Mucosa of gallbladder (tissue), 1 donor: ENCODE results near the gene KCNJ9. TPM values are rescaled to one million over a fixed set of nuclear protein-coding genes. Genes with fewer than 3 reads are reported as not detected.
"Not testable (repeated sequence)": the region's sequence is repeated elsewhere in the genome, so short reads cannot be mapped to it uniquely, and the experiment has no call there.

Experiments
- DNase-seq: peaks from one replicate; pipeline ENCODE4 v3.0.0-alpha.2; 2020; ENCODE audit warnings: low spot score
- total RNA-seq: library from RNA; stranded (reverse); gene quantifications from one replicate; pipeline ENCODE4 v1.2.1, GENCODE V29; 2021
- donor health status: DM: no; HTN: no; CAD: no.

Gene KCNJ9
- total RNA-seq, result not detected

- DNase-seq, result no peak
Measured at GRCh38 chr1:160081261-160081936, at the start of gene KCNJ9. KCNJ9 (plus strand) TSS chr1:160081538; CDS start chr1:160084031, 2,493 bp downstream.

GRCh38 chr1:160032165-160032820, 49.0 kb upstream of the KCNJ9 start:
- DNase-seq, result no peak

- DNase-seq, result no peak
Measured at GRCh38 chr1:160040476-160040875, 40.9 kb upstream of the KCNJ9 start.

- no peak for DNase-seq
Measured at GRCh38 chr1:160043543-160043942, 37.8 kb upstream of the KCNJ9 start.

DNA sequence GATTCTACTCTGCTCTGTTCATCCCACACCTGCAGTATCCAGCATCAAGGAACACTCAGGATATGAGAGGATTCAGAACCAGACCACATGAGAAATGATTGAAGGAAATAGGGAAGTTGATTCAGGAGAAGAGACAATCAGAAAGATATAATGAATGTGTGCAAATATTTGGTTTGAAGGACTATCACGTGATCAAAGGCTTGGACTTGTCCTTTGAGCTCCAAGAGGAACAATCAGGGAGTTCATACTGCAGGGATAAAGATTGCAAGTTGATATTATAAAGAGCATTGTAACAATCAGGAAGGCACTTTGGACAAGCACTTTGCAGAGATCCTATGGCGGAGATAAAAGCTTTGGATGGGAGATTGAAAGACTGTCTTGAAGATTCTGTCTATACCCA, 35.7 kb upstream of the KCNJ9 start:
- no peak for DNase-seq

GRCh38 chr1:160046494-160047110, 34.7 kb upstream of the KCNJ9 start:
- DNase-seq, result peak; percentile 45

- DNase-seq, result no peak
Measured at GRCh38 chr1:160047111-160047991, 34.0 kb upstream of the KCNJ9 start.

GRCh38 chr1:160048335-160048734, 33.0 kb upstream of the KCNJ9 start:
- no peak for DNase-seq

- no peak for DNase-seq
Measured at GRCh38 chr1:160049101-160049500, 32.2 kb upstream of the KCNJ9 start.

- not testable (repeated sequence) for DNase-seq
Measured at GRCh38 chr1:160050182-160050581, 31.2 kb upstream of the KCNJ9 start.

DNA sequence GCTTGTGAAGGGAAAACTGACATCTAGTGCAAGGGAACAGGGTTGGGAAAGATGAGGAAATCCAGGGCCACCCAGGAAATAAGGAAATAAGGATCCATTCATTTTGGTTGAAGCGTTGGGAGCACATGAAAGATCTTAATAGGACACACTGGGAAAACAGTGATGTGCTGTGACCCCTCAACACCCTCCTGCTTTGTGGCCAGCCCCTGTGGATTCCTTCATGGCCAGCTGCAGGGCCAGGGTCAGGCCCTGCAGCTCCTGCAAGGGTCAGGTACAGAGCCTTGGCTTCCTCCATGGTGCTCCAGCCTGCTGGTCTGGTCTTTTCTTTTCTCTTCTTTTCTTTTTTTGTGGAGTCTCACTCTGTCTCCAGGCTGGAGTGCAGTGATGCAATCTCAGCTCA, 30.7 kb upstream of the KCNJ9 start:
- no peak for DNase-seq

DNA sequence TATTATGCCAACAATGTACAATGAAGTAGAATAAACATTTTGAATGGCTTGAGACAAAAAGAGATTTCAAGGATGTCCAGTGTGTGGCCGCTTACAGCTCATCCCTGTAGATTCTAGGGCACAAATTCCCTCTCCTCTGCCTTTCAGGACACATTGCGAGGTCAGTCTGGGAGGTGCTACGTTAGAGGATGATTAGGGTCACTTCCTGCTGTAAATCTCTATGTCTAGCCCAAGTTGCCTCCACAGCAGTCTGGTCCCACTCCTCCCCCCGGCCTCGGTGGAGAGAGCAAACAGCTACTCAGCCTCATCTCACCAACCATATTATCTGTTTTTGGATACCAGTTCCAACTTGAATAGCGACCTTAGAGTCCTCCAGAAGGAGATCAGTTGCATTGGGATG, 28.4 kb upstream of the KCNJ9 start:
- no peak for DNase-seq

GRCh38 chr1:160053548-160054365, 27.6 kb upstream of the KCNJ9 start:
- DNase-seq, result no peak

DNA sequence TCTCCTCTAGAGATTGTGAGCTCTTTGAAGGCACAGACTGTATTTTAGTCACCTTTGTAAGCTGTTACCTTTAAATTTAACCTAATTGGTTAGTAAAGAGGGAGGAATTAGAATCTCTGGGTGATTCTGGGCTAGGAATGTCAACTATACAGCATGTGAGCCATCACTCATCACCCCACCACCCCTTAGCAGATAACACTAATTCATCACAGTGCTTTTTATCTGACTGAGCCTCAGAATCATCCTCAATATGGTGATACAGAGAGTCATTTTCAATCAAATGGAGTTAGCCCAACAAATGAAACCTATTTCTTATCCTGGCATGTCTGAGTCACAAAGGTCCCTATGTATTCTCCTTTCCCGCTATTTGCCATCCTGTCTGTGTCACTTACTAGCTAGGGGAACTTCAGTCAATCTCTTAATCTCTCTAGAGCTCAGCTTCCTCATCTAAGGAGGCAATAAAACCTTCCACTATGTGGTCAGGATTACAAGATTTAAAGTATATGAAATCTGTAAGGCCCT, 24.6 kb upstream of the KCNJ9 start:
- DNase-seq, result no peak

DNA sequence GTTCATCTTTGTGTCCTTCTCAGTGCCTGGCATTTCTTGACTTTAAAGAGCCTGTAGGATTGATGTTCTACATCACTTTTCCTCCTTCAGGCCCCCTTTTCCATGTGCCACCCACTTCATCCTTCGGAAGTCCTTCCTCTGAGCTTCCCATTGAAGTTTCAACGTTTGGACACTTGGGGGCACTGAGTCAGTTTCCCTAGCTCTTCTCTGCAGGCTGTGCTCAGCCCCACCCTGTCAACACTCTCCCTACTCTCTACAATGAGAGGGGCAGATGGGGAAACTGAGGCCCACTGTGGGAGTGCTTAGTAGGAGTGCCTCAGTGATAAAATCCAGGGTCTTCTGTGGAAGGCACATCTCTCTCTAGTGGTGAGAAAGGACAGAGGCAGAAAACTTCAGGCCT, 23.3 kb upstream of the KCNJ9 start:
- no peak for DNase-seq

DNA sequence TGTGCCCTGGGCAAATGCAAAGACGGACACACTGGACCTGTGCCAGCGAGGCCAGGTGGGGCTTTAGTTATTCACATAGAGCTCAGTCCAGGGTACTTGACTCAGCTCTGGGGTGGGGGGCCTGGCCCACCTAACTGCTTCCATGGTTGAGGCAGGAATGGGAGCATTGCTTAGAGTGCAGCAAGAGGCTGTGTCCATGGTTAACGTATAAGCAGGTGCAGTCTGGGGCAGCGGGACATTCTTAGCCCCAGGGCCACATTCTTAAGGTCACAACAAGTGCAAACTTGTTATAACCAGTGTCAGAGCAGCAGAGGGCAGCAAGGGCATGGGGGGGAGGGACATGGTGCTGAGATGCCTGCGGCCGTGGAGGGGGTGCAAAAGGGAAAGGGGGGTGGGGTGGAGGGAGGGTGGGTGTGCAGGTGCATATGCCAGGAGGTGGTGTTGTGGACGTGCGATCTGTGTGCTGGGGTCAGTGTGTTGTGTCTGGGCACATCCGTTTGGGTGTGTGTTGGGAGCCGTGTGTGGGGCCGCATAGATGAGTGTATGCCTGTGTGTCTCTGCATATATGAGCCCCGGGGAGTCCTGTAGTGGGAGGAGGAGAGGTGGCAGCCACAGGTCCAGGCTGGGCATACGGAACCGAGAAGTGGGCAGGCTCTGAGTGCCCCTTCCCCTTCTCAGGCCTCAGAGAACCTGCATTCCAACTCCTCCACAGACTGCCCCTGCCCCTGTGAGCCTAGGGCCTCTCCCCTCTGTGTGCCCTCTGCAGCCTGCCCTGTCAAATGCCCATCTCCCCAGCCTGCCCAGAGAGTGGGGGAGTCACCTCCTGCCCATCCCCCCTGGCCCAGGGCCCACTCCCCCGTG, 19.7 kb upstream of the KCNJ9 start:
- no peak for DNase-seq

GRCh38 chr1:160062230-160062532, 19.2 kb upstream of the KCNJ9 start:
- no peak for DNase-seq

DNA sequence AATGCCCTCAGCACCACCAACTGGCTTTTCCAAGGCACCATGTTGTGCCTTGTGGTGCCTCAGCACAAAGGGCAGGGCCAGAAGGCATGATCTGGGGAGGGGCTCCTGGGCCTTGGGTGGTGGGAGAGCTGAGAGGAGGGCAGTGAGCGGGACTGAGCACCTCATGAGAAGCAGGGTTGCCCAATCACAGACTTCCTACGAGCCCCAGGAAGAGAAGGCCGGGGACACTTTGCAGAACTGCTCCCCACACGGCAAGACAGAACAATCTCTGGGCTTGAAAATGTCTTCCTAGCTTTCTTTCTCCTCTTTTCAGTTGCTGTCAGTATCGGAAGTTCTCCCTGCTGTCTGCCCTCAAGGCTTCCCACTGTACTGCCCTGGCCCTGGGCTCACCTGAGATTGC, 18.2 kb upstream of the KCNJ9 start:
- no peak for DNase-seq

DNA sequence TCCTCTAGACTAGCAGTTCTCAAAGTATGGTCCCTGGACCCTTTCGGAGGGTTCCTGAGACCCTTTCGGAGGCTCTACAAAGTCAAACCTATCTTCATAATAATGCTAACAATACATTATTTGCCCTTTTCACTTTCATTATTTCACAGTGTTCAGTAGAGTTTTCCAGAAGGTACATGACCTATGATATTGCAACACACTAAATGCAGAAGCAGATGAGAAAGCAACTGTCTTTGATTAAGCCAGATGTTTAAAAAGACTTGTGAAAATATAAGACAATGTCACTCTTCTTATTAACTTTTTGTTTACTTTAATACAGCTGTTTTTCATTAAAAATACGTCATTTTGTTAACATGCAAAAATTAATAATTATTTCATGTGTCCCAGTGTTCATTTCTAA, 17.2 kb upstream of the KCNJ9 start:
- DNase-seq, result no peak

GRCh38 chr1:160064746-160065145, 16.6 kb upstream of the KCNJ9 start:
- no peak for DNase-seq
